ENCODE data around the gene PPP6R2.

Gene PPP6R2

GRCh38 chr22:50406416-50407170 is 63.5 kb downstream of the PPP6R2 start:
- no peak for TF ChIP-seq FOXM1 (IDR thresholded peaks at IDR 0.05; ENCODE audit: borderline replicate concordance, low read depth)

DNA sequence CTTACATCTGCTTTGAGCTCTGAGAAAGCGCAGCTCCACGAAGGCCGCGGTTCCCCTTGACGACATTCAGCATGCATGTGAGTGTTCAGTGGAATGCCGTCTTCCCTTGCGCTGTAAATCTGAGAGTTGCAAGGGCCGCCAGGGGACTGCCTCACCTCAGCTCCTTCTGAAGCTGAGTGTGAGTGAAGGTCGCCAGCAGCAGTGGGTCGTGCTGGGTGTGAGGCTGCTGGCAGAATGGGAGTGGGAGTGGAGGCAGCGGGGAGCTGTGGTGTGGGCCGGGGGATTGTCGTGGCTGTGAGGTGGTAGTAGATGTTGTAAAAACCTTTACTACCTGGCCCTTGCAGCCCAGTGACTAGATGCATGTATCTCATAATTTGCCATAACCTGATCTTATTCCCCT is 65.2 kb downstream of the PPP6R2 start:
- TF ChIP-seq EP300 (IDR thresholded peaks at IDR 0.05; ENCODE audit: borderline replicate concordance): no peak
- no peak for TF ChIP-seq REST (IDR thresholded peaks at IDR 0.05; ENCODE audit: low read depth)
- no peak for TF ChIP-seq RAD21 (IDR thresholded peaks at IDR 0.05; ENCODE audit: low read depth)
- no peak for TF ChIP-seq CREB1 (IDR thresholded peaks at IDR 0.05; ENCODE audit: low read depth)
- TF ChIP-seq NFIC (IDR thresholded peaks at IDR 0.05): no peak
- TF ChIP-seq CEBPB (IDR thresholded peaks at IDR 0.05): no peak
- TF ChIP-seq TCF12 (IDR thresholded peaks at IDR 0.05; ENCODE audit: low read depth): no peak
- TF ChIP-seq, protein P1, sequence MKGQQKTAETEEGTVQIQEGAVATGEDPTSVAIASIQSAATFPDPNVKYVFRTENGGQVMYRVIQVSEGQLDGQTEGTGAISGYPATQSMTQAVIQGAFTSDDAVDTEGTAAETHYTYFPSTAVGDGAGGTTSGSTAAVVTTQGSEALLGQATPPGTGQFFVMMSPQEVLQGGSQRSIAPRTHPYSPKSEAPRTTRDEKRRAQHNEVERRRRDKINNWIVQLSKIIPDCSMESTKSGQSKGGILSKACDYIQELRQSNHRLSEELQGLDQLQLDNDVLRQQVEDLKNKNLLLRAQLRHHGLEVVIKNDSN (IDR thresholded peaks at IDR 0.05): no peak
- TF ChIP-seq YY1 (IDR thresholded peaks at IDR 0.05; ENCODE audit: low read depth): no peak
- TF ChIP-seq MAX (IDR thresholded peaks at IDR 0.05): no peak
- TF ChIP-seq FOXM1 (IDR thresholded peaks at IDR 0.05; ENCODE audit: borderline replicate concordance, low read depth): no peak
- no peak for TF ChIP-seq EGR1 (IDR thresholded peaks at IDR 0.05)
- no peak for TF ChIP-seq ZBTB7A (IDR thresholded peaks at IDR 0.05; ENCODE audit: low read depth)
- no peak for TF ChIP-seq TEAD4 (IDR thresholded peaks at IDR 0.05)
- TF ChIP-seq TAF1 (IDR thresholded peaks at IDR 0.05; ENCODE audit: low read depth): no peak

DNA sequence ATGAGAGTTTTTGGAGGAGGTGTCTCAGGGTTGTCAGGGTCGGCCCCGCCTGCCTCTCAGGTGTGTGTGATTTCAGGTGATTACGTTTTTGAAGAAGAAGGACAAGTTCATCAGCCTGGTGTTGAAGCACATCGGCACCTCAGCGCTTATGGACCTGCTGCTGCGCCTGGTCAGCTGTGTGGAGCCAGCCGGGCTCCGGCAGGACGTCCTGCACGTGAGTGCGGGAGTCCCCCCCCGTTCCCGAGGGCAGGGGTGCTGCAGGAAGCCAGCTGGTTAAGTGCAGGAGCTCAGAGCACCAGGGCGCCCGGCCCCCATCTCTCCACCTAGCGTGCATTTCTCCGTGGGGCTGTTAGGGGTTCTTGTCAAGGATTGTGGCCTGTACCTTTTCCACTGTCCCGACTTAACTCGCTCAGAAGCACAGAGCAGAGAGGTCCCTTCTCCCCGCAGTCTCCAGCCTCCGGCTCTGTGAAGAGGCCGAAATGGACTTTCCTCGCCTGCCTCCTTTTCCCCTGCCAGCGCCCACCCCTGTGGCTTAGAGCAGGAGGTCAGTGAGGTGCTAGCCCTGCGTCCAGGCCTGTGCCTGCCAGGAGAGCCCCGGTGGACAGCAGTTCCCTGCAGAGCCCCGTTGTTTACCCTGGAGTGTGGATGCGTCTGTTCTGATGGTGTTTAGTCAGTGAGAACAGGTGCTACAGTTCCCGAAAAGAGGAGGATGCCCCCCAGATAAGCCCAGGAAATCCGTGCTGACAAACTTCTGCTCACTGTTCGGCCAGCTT is 71.5 kb downstream of the PPP6R2 start:
- TF ChIP-seq REST (IDR thresholded peaks at IDR 0.05; ENCODE audit: low read depth): no peak
- no peak for TF ChIP-seq TAF1 (IDR thresholded peaks at IDR 0.05; ENCODE audit: low read depth)
- TF ChIP-seq FOXM1 (IDR thresholded peaks at IDR 0.05; ENCODE audit: borderline replicate concordance, low read depth): no peak
- no peak for TF ChIP-seq TCF12 (IDR thresholded peaks at IDR 0.05; ENCODE audit: low read depth)
- TF ChIP-seq, protein P1 (IDR thresholded peaks at IDR 0.05): no peak
- no peak for TF ChIP-seq YY1 (IDR thresholded peaks at IDR 0.05; ENCODE audit: low read depth)
- no peak for TF ChIP-seq NFIC (IDR thresholded peaks at IDR 0.05)
- no peak for TF ChIP-seq TEAD4 (IDR thresholded peaks at IDR 0.05)
- TF ChIP-seq EP300 (IDR thresholded peaks at IDR 0.05; ENCODE audit: borderline replicate concordance): no peak
- TF ChIP-seq CREB1 (IDR thresholded peaks at IDR 0.05; ENCODE audit: low read depth): no peak
- no peak for TF ChIP-seq RAD21 (IDR thresholded peaks at IDR 0.05; ENCODE audit: low read depth)
- TF ChIP-seq EGR1 (IDR thresholded peaks at IDR 0.05): no peak
- TF ChIP-seq MAX (IDR thresholded peaks at IDR 0.05): no peak
- TF ChIP-seq CEBPB (IDR thresholded peaks at IDR 0.05): no peak

DNA sequence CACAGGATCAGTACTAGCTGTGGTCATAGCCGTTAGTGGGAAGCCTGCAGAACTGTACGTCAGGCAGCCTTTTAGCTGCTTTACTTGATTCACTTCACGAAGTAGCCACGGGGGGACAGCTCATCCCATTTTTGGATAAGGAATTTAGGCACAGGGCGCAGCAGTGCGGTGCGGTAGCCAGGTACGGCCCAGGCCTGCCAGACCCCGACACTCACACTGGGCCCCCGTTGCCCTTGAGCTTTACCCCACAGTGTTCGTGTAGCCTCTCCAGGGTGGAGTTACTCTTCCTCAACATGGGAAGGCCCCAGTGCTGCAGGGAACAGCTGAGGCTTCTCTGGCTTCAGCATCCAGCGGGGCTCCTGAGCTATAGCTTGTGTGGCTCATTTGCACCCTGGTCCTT is 72.3 kb downstream of the PPP6R2 start:
- TF ChIP-seq FOXM1 (IDR thresholded peaks at IDR 0.05; ENCODE audit: borderline replicate concordance, low read depth) (no peak), EGR1 (IDR thresholded peaks at IDR 0.05) (no peak), RAD21 (IDR thresholded peaks at IDR 0.05; ENCODE audit: low read depth) (no peak), TEAD4 (IDR thresholded peaks at IDR 0.05) (no peak), YY1 (IDR thresholded peaks at IDR 0.05; ENCODE audit: low read depth) (no peak), TAF1 (IDR thresholded peaks at IDR 0.05; ENCODE audit: low read depth) (no peak), CEBPB (IDR thresholded peaks at IDR 0.05) (no peak), ZBTB7A (IDR thresholded peaks at IDR 0.05; ENCODE audit: low read depth) (no peak), MAX (IDR thresholded peaks at IDR 0.05) (no peak)

- TF ChIP-seq TCF12 (IDR thresholded peaks at IDR 0.05; ENCODE audit: low read depth): no peak
- TF ChIP-seq TAF1 (IDR thresholded peaks at IDR 0.05; ENCODE audit: low read depth): no peak
- TF ChIP-seq NFIC (IDR thresholded peaks at IDR 0.05): no peak
- no peak for TF ChIP-seq FOXM1 (IDR thresholded peaks at IDR 0.05; ENCODE audit: borderline replicate concordance, low read depth)
- no peak for TF ChIP-seq MAX (IDR thresholded peaks at IDR 0.05)
- no peak for TF ChIP-seq EP300 (IDR thresholded peaks at IDR 0.05; ENCODE audit: borderline replicate concordance)
- TF ChIP-seq, protein P1 (IDR thresholded peaks at IDR 0.05): no peak
- TF ChIP-seq RAD21 (IDR thresholded peaks at IDR 0.05; ENCODE audit: low read depth): no peak
- TF ChIP-seq YY1 (IDR thresholded peaks at IDR 0.05; ENCODE audit: low read depth): no peak
- TF ChIP-seq CREB1 (IDR thresholded peaks at IDR 0.05; ENCODE audit: low read depth): no peak
- TF ChIP-seq ZBTB7A (IDR thresholded peaks at IDR 0.05; ENCODE audit: low read depth): no peak
- no peak for TF ChIP-seq TEAD4 (IDR thresholded peaks at IDR 0.05)
- no peak for TF ChIP-seq REST (IDR thresholded peaks at IDR 0.05; ENCODE audit: low read depth)
- no peak for TF ChIP-seq CEBPB (IDR thresholded peaks at IDR 0.05)
- TF ChIP-seq EGR1 (IDR thresholded peaks at IDR 0.05): no peak
Measured at GRCh38 chr22:50416996-50417395, 73.9 kb downstream of the PPP6R2 start.
